Smooth muscle cell (in vitro differentiated cells): ENCODE data around the gene NFIA. TPM values are rescaled to one million over a fixed set of nuclear protein-coding genes. Genes with fewer than 3 reads are reported as not detected.

Experiments
- DNase-seq: peaks from one replicate; lab custom pipeline; 2025; ENCODE audit not compliant: unreplicated experiment; lab: John Stamatoyannopoulos, UW
- H2AFZ ChIP-seq: fragments of 200-600 bp; sonication (generic); 2 replicates; pipeline ENCODE4 v1.6.0; 2016; ENCODE audit warnings: antibody characterized with exemption, low read depth, mild to moderate bottlenecking
- H3F3A ChIP-seq: fragments of 200-600 bp; sonication (generic); 2 replicates; pipeline ENCODE4 v1.6.0; 2017; ENCODE audit warnings: antibody characterized with exemption, low read depth
- H3K27ac ChIP-seq: fragments of 200-600 bp; sonication (generic); 2 replicates; pipeline ENCODE4 v1.5.1; 2016; ENCODE audit warnings: low read depth, mild to moderate bottlenecking
- H3K27me3 ChIP-seq: fragments of 200-600 bp; sonication (generic); 2 replicates; pipeline ENCODE4 v1.6.1; 2016; ENCODE audit warnings: low read depth, mild to moderate bottlenecking
- H3K36me3 ChIP-seq: fragments of 200-600 bp; sonication (generic); 2 replicates; pipeline ENCODE4 v1.5.1; 2016; ENCODE audit warnings: low read depth
- H3K4me1 ChIP-seq: fragments of 200-600 bp; sonication (generic); 2 replicates; pipeline ENCODE4 v1.5.1; 2016; ENCODE audit warnings: low read depth
- H3K4me2 ChIP-seq: fragments of 200-600 bp; sonication (generic); 2 replicates; pipeline ENCODE4 v1.6.0; 2016; ENCODE audit warnings: mild to moderate bottlenecking
- H3K4me3 ChIP-seq: fragments of 200-600 bp; sonication (generic); 2 replicates; pipeline ENCODE4 v1.5.1; 2016; ENCODE audit warnings: mild to moderate bottlenecking
- H3K79me2 ChIP-seq: fragments of 200-600 bp; sonication (generic); 2 replicates; pipeline ENCODE4 v1.6.0; 2016; ENCODE audit warnings: low read depth, mild to moderate bottlenecking
- H3K9ac ChIP-seq: fragments of 200-600 bp; sonication (generic); 2 replicates; pipeline ENCODE4 v1.6.0; 2016; ENCODE audit warnings: low read depth
- H3K9me3 ChIP-seq: fragments of 200-600 bp; sonication (generic); replicated peaks from 2 replicates; pipeline ENCODE4 v1.5.1; 2016; ENCODE audit warnings: low read depth
- H4K20me1 ChIP-seq: fragments of 200-600 bp; sonication (generic); 2 replicates; pipeline ENCODE4 v1.6.0; 2016; ENCODE audit warnings: low read depth
- WGBS: methylation state at CpG from one replicate; pipeline ENCODE4 v1.1.7; 2016; ENCODE audit warnings: low lambda C conversion rate; 5-methylcytosine and 5-hydroxymethylcytosine counted together
- polyA plus RNA-seq: library from polyadenylated mRNA; unstranded; fragments of >200 nt; fragmentation: Nextera tagmentation; extraction: Ambion mirVana; gene quantifications from 2 replicates; pipeline ENCODE4 v1.2.1, GENCODE V29; 2016
- total RNA-seq: library from RNA; depleted of rRNA; stranded (reverse); fragments of >200 nt; gene quantifications from 2 replicates; pipeline ENCODE4 v1.2.3, GENCODE V29; 2014
- TF ChIP-seq, protein P1 (sequence below): fragments of 200-600 bp; sonication (generic); IDR thresholded peaks from 2 replicates; pipeline ENCODE4 v1.5.1; 2017; ENCODE audit warnings: borderline replicate concordance, mild to moderate bottlenecking, antibody characterized with exemption; ENCODE audit not compliant: insufficient read depth, poor library complexity, severe bottlenecking

The NFIA gene
- total and polyA plus RNA-seq, 2 experiments from 2014 or later = 5.0 to 6.2 TPM

DNA sequence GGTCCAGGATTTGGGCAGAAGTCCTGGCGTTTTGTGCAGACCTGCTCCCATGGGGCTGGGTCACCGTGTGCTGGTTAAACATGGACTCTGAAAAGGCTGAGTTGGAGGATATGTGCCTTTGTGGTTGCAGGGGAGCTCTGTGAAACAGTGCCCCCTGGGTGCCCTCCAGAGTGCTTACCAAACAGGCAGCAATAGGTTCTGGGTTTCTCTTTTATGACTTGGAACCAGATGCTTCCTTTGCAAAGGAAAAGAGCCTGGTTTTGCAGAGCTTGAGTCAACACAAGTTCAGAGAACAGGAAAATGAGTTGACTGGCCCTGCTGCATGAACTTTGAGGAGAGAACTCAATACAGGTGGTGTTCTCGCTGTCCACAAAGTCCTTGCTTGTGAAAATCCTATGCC is 353.7 kb downstream of the NFIA start:
- no peaks in the 10 kb centered on the region for H4K20me1 ChIP-seq
- H3K79me2 ChIP-seq = no peaks in the 10 kb centered on the region
- no peaks in the 10 kb centered on the region for H3F3A ChIP-seq
- H3K27me3 ChIP-seq = no peaks in the 10 kb centered on the region
- H3K36me3 ChIP-seq = no peaks in the 10 kb centered on the region
- H2AFZ ChIP-seq = no peak overlapping the region
- no peak overlapping the region for H3K27ac ChIP-seq
- no peak overlapping the region for H3K9ac ChIP-seq
- WGBS = 84% methylated on average over 3 of the region's 3 CpGs
- TF ChIP-seq, protein P1, sequence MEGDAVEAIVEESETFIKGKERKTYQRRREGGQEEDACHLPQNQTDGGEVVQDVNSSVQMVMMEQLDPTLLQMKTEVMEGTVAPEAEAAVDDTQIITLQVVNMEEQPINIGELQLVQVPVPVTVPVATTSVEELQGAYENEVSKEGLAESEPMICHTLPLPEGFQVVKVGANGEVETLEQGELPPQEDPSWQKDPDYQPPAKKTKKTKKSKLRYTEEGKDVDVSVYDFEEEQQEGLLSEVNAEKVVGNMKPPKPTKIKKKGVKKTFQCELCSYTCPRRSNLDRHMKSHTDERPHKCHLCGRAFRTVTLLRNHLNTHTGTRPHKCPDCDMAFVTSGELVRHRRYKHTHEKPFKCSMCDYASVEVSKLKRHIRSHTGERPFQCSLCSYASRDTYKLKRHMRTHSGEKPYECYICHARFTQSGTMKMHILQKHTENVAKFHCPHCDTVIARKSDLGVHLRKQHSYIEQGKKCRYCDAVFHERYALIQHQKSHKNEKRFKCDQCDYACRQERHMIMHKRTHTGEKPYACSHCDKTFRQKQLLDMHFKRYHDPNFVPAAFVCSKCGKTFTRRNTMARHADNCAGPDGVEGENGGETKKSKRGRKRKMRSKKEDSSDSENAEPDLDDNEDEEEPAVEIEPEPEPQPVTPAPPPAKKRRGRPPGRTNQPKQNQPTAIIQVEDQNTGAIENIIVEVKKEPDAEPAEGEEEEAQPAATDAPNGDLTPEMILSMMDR = no peak
- no peaks in the 10 kb centered on the region for H3K4me1 ChIP-seq
- no peak for DNase-seq
- no peak overlapping the region for H3K4me2 ChIP-seq
- no peak overlapping the region for H3K4me3 ChIP-seq
- no peaks in the 10 kb centered on the region for H3K9me3 ChIP-seq

DNA sequence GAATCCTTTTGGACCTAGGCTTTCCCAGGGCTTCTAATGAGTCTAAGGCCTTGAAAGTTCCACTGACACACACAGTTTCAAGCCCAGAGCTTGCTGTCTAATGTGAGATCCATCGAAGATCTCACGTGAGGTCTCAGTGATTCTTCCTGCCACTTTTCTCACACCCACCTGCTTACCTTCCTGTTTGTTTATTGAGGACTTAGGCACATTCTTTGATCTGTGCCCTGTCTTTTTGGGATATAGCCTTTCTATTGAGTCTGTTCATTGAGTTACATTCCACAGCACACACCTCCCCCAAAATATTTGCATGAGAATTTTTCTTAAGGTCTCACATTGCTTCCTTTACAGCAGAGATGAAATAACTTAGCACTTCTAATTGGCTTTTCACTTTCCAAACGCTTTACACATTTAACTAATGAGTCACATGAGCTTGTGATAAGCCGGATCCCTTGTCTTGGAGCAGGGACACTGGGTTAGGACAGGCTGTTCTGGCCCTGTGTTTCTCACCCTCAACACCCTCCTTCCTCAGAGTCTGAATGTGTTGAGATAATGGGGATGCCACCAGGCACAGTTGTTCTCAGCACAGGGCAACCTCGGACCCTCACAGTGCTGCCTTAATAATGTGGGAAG is 354.2 kb downstream of the NFIA start:
- H3K27ac ChIP-seq = no peak overlapping the region
- no peaks in the 10 kb centered on the region for H3K9me3 ChIP-seq
- no peaks in the 10 kb centered on the region for H4K20me1 ChIP-seq
- no peaks in the 10 kb centered on the region for H3F3A ChIP-seq
- 42% methylated on average over 5 of the region's 5 CpGs for WGBS
- no peak for DNase-seq
- H3K36me3 ChIP-seq = no peaks in the 10 kb centered on the region
- H3K9ac ChIP-seq = no peak overlapping the region
- no peaks in the 10 kb centered on the region for H3K27me3 ChIP-seq
- H3K4me1 ChIP-seq = no peaks in the 10 kb centered on the region
- no peak overlapping the region for H2AFZ ChIP-seq
- TF ChIP-seq, protein P1 = no peak
- no peaks in the 10 kb centered on the region for H3K79me2 ChIP-seq
- no peak overlapping the region for H3K4me3 ChIP-seq
- H3K4me2 ChIP-seq = no peak overlapping the region

DNA sequence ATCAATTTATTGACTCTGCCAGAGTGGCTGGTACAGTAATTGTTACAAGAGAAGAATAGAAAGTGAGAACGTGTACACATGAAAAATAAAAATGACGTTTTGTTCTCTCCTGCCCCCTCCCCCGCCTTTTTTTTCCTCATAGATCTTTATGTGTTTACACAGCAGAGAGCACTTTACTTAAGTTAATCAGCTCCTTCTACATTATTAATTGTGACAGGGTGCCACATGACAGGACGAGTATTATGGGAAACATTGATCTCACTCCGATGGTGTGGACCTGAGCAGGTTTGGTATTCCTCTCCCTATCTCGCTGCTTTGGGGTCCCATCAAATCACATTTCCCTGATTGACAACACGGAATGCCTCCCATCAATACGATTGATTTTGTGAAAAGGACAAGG is 356.9 kb downstream of the NFIA start:
- TF ChIP-seq, protein P1 = no peak
- Histone ChIP-seq H3K27ac (no peak overlapping the region), H3K9ac (no peak overlapping the region)

DNA sequence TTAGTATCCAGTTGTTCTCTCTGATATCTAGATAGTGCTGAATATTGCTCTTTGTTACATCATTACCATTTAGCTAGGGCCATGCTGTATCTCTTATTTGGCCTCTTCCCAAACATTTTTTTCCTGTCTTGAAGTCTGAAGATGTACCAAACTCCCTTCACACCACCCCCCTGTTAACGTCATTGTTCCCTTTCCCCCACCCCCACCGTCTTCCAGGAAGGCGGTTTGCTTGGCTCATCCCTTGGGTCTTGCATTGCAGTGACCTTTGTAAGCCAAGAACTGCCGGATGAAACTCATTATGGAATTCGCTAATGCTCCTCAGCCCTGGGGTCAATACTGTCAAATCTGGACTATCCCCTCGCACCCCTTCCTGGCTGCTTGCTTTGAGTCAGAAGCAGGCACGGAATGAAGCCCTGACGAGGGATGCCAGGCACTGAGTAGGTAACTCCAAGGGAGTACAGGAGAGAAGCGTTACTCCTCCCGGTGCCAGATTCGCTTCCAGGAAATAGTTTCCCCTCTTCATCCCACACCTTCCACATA is 359.4 kb downstream of the NFIA start:
- Histone ChIP-seq H3K4me1 (no peaks in the 10 kb centered on the region), H3K9me3 (no peaks in the 10 kb centered on the region), H3K4me2 (no peak overlapping the region), H3K9ac (no peak overlapping the region), H3K27me3 (no peaks in the 10 kb centered on the region), H4K20me1 (no peaks in the 10 kb centered on the region), H3K27ac (no peak overlapping the region), H3K4me3 (no peak overlapping the region), H3K79me2 (no peaks in the 10 kb centered on the region), H2AFZ (no peak overlapping the region), H3F3A (no peaks in the 10 kb centered on the region), H3K36me3 (no peaks in the 10 kb centered on the region)
- WGBS = 83% methylated on average over 11 of the region's 11 CpGs
- DNase-seq = no peak
- TF ChIP-seq, protein P1 = no peak

More for the DNA sequence above, 356.9 kb downstream of the NFIA start:
- Histone ChIP-seq H3K4me2 (no peak overlapping the region), H3F3A (no peaks in the 10 kb centered on the region), H3K4me1 (no peaks in the 10 kb centered on the region), H2AFZ (no peak overlapping the region), H3K79me2 (no peaks in the 10 kb centered on the region), H3K27me3 (no peaks in the 10 kb centered on the region), H3K36me3 (no peaks in the 10 kb centered on the region), H3K9me3 (no peaks in the 10 kb centered on the region), H4K20me1 (no peaks in the 10 kb centered on the region), H3K4me3 (no peak overlapping the region)
- DNase-seq = no peak
- 94% methylated on average over 8 of the region's 8 CpGs for WGBS
